GM12878 (cell line): ENCODE measurements around the gene TFAP2E. TPM values are rescaled to one million over a fixed set of nuclear protein-coding genes. Genes with fewer than 3 reads are reported as not detected.

Experiments
- ASH2L ChIP-seq: fragments of 300-600, 200-600 bp; sonication (generic); IDR thresholded peaks from 2 replicates; pipeline ENCODE4 v1.6.1; 2017; ENCODE audit warnings: low read depth, mild to moderate bottlenecking, borderline replicate concordance
- IKZF2 ChIP-seq, 2 experiments: fragments of 450-650 bp; IDR thresholded peaks; 2 replicates each; pipeline ENCODE4 v1.6.1; 2017; ENCODE audit warnings: mild to moderate bottlenecking in 2 of 2, moderate library complexity in 2 of 2
- IRF4 ChIP-seq: IDR thresholded peaks from 2 replicates; pipeline ENCODE4 v1.6.1; 2011; ENCODE audit warnings: low read depth, low read length
- NFIC ChIP-seq: IDR thresholded peaks from 2 replicates; pipeline ENCODE4 v1.6.1; 2012; ENCODE audit warnings: low read depth, mild to moderate bottlenecking, inconsistent platforms, low read length, moderate library complexity
- NFYB ChIP-seq: IDR thresholded peaks from 2 replicates; pipeline ENCODE4 v1.6.1; 2011; ENCODE audit warnings: low read depth, mild to moderate bottlenecking, low read length, improper control_type of control experiment, moderate library complexity; ENCODE audit not compliant: insufficient read depth
- SIX5 ChIP-seq: IDR thresholded peaks from 2 replicates; pipeline ENCODE4 v1.6.1; 2011; ENCODE audit warnings: mild to moderate bottlenecking, low read depth, low read length, moderate library complexity; ENCODE audit not compliant: severe bottlenecking
- SMARCA5 ChIP-seq: fragments of 450-650 bp; IDR thresholded peaks from 2 replicates; pipeline ENCODE4 v1.6.1; 2017; ENCODE audit warnings: mild to moderate bottlenecking
- SREBF2 ChIP-seq: IDR thresholded peaks from 2 replicates; pipeline ENCODE4 v1.6.1; 2012; ENCODE audit warnings: mild to moderate bottlenecking, low read length
- TARDBP ChIP-seq: IDR thresholded peaks from 2 replicates; pipeline ENCODE4 v1.6.1; 2016; ENCODE audit warnings: borderline replicate concordance
- YY1 ChIP-seq: IDR thresholded peaks from 2 replicates; pipeline ENCODE4 v1.6.1; 2011; ENCODE audit warnings: low read depth, mild to moderate bottlenecking, low read length
- ZBTB40 ChIP-seq: fragments of 450-650 bp; IDR thresholded peaks from 2 replicates; pipeline ENCODE4 v1.6.1; 2016; ENCODE audit warnings: mild to moderate bottlenecking, moderate library complexity, borderline replicate concordance
- ZNF217 ChIP-seq: fragments of 450-650 bp; IDR thresholded peaks from 2 replicates; pipeline ENCODE4 v1.6.1; 2017; ENCODE audit warnings: antibody characterized with exemption, mild to moderate bottlenecking
- ZNF24 ChIP-seq: fragments of 450-650 bp; IDR thresholded peaks from 2 replicates; pipeline ENCODE4 v1.6.1; 2017; ENCODE audit warnings: antibody characterized with exemption, mild to moderate bottlenecking
- ZNF592 ChIP-seq: fragments of 450-650 bp; IDR thresholded peaks from 2 replicates; pipeline ENCODE4 v1.6.1; 2017; ENCODE audit warnings: mild to moderate bottlenecking, moderate library complexity
- polyA plus RNA-seq, 11 experiments: library from polyadenylated mRNA; depleted of rRNA in 4 of 11; unstranded in 6 of 11; stranded (reverse) in 5 of 11; fragments of >200 nt; fragmentation: Nextera tagmentation in 4 of 11; fragmentation: Illumina TruSeq in 1 of 11; extraction: Ambion mirVana in 4 of 11; extraction: Trizol in 1 of 11; gene quantifications; 1 replicate in 1 of 11; 2 replicates in 10 of 11; pipeline versions ENCODE4 v1.2.1 to v1.2.3, GENCODE V29; 2011 to 2016; ENCODE audit warnings: inconsistent platforms in 2 of 11, missing spikeins in 2 of 11, low read depth in 1 of 11
- total RNA-seq, 4 experiments: library from RNA; depleted of rRNA in 3 of 4; stranded (reverse); fragments of >200 nt in 3 of 4; fragmentation: Illumina TruSeq in 1 of 4; extraction: Trizol in 1 of 4; gene quantifications; 2 replicates each; pipeline versions ENCODE4 v1.2.1 to v1.2.3, GENCODE V29; 2013 to 2021
- TF ChIP-seq, protein P1 (sequence below): fragments of 450-650 bp; IDR thresholded peaks from 2 replicates; pipeline ENCODE4 v1.6.1; 2018; ENCODE audit warnings: borderline replicate concordance, mild to moderate bottlenecking; ENCODE audit not compliant: partially characterized antibody

Gene TFAP2E
- total and polyA plus RNA-seq, 10 of the 15 experiments (the other 5 are each of a cell fraction or from before 2014, with no cell fraction given) = 0.10 to 1.1 (median 0.43) TPM

DNA sequence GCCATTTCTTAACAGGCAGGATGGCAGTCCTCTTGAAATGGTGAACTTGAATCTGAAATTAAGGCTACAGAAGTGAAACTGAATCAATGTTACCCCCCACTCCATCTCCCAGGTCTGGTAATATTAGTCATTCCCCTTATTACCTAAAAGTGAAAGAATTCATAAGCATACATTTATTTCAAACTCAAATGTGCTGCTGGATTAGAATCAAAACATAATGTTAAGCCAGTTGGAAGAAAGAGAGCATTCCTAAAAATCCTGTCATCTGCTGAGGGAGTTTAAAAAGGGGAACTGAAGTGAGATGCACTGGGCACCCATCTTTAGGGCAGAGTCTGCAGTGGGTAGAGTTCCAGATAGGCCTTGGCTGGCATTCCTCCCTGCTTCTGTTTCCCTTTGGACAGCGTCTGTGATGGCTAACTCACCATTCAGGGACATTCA, 33.3 kb upstream of the TFAP2E start (continued):
- TF ChIP-seq, protein P1, sequence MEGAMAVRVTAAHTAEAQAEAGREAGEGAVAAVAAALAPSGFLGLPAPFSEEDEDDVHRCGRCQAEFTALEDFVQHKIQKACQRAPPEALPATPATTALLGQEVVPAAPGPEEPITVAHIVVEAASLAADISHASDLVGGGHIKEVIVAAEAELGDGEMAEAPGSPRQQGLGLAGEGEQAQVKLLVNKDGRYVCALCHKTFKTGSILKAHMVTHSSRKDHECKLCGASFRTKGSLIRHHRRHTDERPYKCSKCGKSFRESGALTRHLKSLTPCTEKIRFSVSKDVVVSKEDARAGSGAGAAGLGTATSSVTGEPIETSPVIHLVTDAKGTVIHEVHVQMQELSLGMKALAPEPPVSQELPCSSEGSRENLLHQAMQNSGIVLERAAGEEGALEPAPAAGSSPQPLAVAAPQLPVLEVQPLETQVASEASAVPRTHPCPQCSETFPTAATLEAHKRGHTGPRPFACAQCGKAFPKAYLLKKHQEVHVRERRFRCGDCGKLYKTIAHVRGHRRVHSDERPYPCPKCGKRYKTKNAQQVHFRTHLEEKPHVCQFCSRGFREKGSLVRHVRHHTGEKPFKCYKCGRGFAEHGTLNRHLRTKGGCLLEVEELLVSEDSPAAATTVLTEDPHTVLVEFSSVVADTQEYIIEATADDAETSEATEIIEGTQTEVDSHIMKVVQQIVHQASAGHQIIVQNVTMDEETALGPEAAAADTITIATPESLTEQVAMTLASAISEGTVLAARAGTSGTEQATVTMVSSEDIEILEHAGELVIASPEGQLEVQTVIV = no peak
- TF ChIP-seq IKZF2 (IDR thresholded peaks at IDR 0.05) (peak in 1 of 2 experiments; percentile 36; a peak in 2 of 4 replicates), ZBTB40 (no peak), SREBF2 (no peak), YY1 (peak; percentile 72), TARDBP (no peak), ZNF592 (no peak), ZNF217 (no peak), NFIC (peak; percentile 48; the same call in 1 of the 2 replicates), SMARCA5 (no peak), ZNF24 (no peak), ASH2L (no peak), SIX5 (no peak), IRF4 (0 out of 2 replicates have a peak, but pooled peaks have one; percentile 29), NFYB (no peak)
